CD4-positive, alpha-beta T cell treated with Interleukin-6 for 4 hours (primary cell): ENCODE data around the gene C19orf53.

ENCODE experiments used
- DNase-seq: peaks from one replicate; pipeline ENCODE4 v3.0.0-alpha.2; 2020; ENCODE audit warnings: mixed read lengths

The C19orf53 gene

DNA sequence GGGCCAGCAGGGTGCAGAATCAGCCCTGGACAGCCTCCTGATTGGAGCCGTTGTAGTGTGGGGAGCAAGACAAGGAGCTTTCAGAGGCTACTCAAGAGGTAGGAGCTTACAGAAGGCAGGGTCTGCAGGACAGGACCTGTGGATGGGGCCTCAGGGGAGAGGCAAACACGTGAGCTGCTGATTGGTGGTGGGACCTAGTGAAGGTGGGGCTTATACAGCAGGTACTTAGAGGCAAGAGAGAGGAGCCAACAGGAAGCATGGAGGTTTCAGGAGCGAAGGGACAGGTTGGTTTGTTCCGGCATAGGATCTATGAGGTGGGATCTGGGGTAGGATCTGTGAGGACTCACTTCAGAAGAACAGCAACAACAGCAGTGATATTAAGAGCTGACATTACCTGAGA is 53.4 kb downstream of the C19orf53 start:
- DNase-seq: no peak
